ENCODE results near the gene RAB18.
"Not testable (repeated sequence)": the region's sequence is repeated elsewhere in the genome, so short reads cannot be mapped to it uniquely, and the experiment has no call there.

The RAB18 gene

GRCh38 chr10:27504007-27504807 is at the start of gene RAB18:
Gene RAB18, plus strand, starts transcription at chr10:27504304. Its CDS starts 66 bp downstream, at chr10:27504370.
- peak; percentile 97 for DNase-seq

- DNase-seq, result no peak
These were observed 49.3 kb upstream of the RAB18 start for GRCh38 chr10:27454837-27455236.

DNA sequence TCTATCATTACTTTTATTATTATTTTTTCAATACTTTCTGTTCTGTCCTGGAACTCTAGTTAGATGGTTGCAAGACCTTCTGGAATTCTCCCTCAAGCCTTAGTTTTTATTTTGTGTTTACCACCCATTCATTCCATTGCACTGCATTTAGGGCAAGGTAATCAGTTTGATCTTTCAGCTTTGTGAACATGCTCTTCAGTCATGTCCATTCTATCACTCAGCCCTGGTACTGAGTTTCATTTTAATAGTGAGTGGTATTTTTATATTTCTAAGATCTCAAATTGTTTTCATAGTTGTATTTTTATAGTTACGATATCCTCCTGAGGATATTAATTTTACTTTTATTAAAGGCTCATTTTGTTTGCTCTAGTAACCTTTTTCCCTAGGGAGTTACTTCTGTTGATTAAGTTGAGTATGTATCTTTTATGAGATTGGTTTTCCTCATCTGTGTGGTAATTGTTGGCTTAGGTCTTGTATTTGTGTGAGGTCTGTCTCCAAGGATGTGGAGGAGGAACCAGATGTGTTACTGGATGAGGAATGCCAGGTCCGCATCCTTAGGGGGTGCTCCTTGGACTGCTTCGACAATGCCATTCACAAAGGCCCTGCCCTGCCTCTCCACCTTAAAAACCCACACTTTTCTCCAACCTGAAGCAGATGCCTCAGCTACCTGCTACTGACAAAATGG is 46.7 kb upstream of the RAB18 start:
- DNase-seq, result no peak

DNA sequence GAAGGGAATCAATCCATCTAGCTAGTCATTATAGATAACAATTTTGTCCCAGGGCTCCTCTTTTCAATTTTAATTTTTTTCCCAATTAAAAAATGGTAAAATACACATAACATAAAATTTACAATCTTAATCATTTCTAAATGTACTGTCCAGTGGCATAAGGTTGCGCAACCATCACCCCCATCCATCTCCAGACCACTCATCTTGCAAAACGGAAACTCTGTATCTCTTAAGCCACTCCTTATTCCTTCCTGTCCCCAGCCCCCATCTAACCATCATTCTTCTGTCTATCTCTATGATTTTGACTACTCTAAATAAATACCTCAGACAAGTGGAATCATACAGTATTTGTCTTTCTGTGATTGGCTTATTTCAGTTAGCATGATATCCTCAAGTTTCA is 46.1 kb upstream of the RAB18 start:
- no peak for DNase-seq

- DNase-seq, result no peak
These were observed 42.8 kb upstream of the RAB18 start for GRCh38 chr10:27461312-27461711.

GRCh38 chr10:27463961-27464360 is 40.1 kb upstream of the RAB18 start:
- no peak for DNase-seq

GRCh38 chr10:27464993-27465392 is 39.1 kb upstream of the RAB18 start:
- DNase-seq, result peak; percentile 65

DNA sequence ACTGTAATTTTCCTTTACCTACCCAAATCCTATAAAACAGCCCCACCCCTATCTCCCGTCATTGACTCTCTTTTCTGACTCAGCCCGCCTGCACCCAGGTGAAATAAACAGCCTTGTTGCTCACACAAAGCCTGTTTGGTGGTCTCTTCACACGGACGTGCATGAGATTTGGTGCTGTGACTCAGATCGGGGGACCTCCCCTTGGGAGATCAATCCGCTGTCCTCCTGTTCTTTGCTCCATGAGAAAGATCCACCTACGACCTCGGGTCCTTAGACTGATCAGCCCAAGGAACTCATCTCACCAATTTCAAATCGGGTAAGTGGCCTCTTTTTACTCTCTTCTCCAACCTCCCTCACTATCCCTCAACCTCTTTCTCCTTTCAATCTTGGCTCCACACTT is 38.5 kb upstream of the RAB18 start:
- not testable (repeated sequence) for DNase-seq

DNA sequence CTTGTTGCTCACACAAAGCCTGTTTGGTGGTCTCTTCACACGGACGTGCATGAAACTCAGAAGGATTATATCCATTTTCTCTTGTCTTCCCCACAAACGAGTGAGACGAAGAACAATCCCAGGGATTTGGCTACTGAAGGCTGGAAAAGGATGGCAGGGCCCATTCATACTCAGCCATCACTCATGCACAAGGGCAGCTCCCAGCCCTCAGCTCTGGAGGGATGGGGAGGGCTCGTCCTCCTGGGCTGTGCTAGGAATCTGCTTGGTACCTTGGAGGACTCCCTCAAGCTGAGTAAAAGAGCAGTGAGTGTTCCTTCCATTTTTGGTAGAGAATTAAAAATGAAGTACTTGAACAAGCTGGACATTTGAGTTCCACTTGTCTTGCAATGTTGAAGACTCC is 33.2 kb upstream of the RAB18 start:
- no peak for DNase-seq

DNA sequence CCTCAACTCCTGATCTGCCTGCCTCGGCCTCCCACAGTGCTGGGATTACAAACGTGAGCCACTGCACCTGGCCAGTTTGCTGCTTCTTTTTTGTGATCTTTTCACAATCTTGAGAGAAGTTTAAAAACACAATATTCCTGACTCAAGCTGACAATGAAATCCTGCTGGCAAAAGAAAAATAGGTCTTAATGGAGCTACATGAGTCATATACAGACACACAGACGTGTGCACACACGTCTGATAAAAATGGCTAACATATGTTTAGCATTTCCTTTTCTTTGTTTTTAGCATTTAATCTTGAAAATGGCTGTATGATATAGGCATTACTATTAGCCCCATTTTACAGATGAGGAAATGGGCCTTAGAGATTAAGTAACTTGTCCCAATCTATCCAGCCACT is 29.4 kb upstream of the RAB18 start:
- no peak for DNase-seq

GRCh38 chr10:27479016-27479415 is 25.1 kb upstream of the RAB18 start:
- DNase-seq, result no peak

- DNase-seq, result no peak
These were observed 22.6 kb upstream of the RAB18 start for GRCh38 chr10:27481486-27481885.

DNA sequence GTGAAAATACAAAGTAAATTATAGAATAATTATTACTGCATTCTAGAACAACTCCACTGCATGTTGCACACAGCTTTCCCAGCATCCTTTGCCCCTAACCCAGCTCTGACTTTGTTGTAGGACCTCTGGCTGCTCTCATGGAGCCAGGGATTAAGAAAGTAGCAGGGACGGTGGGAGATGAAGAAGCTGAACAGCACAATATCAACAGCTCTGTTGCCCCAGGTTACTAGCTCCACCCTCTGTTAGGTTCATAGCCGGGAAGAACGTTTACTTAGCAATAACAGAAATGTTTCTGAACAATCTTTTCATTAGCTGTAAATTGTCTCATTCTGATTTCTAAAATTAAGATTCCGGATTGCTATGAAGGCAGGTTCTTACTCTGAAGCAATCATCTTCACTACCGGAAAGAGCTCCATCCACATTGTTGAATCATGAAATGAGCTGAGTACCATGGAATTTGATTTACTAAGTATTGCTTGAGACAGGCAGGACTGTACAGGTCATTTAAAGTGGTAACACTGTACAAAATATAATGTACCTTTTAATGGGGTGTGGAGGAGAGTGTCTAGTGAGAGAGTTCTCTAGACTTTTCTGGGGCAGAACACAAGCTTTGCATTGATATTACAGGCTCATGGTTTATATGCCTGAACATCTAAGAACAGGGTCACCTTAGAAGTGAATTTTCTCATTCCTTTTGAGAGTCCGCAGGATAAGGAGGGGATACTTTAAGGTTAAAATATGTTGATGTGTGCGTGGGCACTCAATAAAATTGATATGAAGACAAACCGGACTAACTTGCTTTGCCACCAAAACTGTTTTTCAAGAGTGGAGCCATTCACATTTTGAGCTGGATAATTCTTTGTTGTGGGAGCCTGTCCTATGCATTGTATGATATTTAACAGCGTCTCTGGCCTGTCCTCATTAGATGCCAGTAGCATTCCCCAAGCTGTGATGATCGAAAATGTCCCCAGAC is 20.8 kb upstream of the RAB18 start:
- DNase-seq, result no peak

- DNase-seq, result no peak
These were observed 18.7 kb upstream of the RAB18 start for GRCh38 chr10:27485368-27485767.

- DNase-seq, result no peak
These were observed 18.1 kb upstream of the RAB18 start for GRCh38 chr10:27485986-27486385.

DNA sequence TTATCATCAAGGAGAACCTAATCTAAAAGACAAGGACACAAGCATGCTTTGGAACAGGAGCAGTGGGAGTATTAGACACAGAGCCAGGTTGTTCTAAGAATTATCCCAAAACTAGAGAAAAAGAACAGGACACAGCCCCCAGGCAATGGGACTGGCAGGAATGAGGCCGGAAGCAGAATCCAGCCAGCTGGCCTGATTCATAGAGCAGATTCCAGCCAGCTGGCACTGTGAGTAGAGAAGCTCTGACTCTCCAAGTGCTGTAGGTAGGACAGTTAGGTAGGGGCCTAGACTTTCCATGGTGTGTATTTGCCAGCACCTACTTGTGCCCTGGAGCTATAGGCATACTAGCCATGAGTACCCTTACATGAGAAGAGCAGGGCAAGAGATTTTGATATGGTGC is 13.3 kb upstream of the RAB18 start:
- DNase-seq, result no peak

- DNase-seq, result no peak
These were observed 9.8 kb upstream of the RAB18 start for GRCh38 chr10:27494116-27494805.

- no peak for DNase-seq
These were observed 8.0 kb upstream of the RAB18 start for GRCh38 chr10:27496137-27496536.

DNA sequence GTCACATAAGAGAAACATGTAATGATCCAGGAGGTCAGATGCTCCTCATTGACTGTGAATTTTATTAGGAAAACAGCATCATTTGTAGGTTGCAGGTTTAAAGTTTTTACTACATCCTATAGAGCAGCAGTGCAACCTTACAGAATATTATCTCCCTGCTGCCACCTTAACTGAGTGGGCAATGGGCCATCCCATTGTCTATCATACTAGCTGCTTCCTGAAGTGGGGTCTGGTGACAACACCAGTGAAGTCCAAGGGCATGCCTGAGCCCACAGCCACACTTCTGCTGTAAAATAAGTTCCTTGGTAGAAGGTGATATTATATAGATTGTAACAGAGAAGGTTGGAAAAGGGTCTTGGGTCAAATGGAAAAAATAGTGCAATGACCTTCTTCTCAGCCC is 4.0 kb upstream of the RAB18 start:
- no peak for DNase-seq

DNA sequence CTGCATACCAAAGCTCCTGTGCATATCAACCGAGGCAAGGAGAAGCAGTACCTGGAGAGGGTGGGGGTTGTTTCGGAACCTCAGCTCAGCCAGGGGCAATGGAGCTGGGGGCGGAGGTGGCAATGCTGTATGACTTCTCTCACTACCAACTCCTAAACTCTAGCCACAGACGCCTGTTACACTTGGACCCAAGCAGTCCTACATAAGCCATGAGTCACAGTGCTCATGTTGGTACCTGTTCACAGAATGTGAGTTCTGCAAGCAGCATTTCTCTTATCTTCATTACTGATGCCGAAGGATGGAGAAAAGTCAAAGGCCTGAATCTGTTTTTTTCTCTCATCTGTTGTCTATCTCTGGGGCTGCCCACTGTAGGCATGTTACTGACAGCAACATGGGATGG is 3.2 kb upstream of the RAB18 start:
- DNase-seq, result no peak

DNA sequence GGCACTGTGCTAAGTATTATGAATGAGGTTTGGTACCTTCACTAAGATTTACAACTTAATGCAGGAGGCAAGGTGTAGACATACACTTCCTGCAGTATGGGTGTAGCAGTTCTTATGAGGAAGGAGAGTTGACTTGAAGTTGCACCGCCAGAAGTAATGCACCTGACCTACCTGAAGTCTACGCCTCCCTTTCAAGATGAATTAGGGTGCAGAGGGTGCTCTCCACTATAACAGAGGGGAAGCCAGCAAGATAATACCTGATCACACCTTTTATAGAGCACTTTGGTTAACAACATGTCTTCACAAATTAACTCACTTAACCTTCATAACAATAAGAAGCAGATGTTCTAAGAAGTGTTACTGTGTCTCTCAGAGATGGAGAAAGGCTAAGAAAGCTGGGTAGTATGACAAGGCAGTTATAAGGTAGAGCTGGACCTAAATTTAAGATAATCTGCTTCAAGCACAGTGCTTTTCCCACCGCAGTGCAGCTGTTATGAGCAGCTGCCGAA is 552 bp upstream of the RAB18 start:
- DNase-seq, result no peak

DNA sequence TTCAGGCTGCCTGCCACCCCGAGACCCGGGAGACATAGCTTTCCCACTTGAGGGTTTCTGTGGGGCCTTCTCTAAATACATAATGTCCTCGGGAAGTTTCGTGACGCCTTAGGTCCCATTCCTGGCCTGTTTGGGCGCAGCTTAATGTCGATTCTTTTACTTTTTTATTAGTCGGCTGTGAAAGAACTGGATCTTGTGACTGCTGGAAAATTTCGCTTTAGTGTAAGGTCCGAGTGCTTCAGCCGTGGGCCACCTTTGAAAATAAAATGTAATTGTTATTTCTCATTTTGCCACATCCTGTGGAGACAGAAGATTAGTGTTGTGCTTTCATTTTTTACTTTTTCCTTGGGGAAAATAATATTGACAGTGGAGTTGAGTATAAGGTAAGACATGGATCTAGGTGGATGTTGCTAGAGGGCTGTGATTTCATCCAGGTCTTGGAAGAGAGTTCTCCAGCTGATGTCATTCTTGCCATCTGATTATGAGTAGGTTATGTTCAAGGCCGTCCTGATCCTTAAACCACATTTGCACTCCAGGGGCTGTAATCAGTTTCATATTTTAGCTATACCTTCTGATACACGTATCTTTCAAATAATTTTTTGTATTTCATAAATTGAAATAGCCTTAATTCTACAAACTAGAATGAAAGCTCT is 830 bp downstream of the RAB18 start:
- no peak for DNase-seq
